GM19468 (cell line): ENCODE measurements around the gene CFAP100.

Source experiments
- ATAC-seq: cut with Tn5 transposase; IDR thresholded peaks from one replicate; pipeline ENCODE4 v1.9.1; 2021; ENCODE audit warnings: mild to moderate bottlenecking, moderate library complexity, moderate number of reproducible peaks; ENCODE audit not compliant: unreplicated experiment; ENCODE audit errors: extremely low read depth

CFAP100 gene

GRCh38 chr3:126394179-126394976, at the start of gene CFAP100:
TSS of gene CFAP100 (plus strand) at chr3:126394909. CDS start at chr3:126396001, 1,092 bp downstream.
- ATAC-seq, result no peak

GRCh38 chr3:126345231-126345630, 49.5 kb upstream of the CFAP100 start:
- no peak for ATAC-seq

GRCh38 chr3:126345641-126346460, 48.9 kb upstream of the CFAP100 start:
- no peak for ATAC-seq

- ATAC-seq, result no peak
Observed at GRCh38 chr3:126346466-126346865, 48.2 kb upstream of the CFAP100 start.

- ATAC-seq, result no peak
Observed at GRCh38 chr3:126347543-126348161, 47.1 kb upstream of the CFAP100 start.

GRCh38 chr3:126348308-126348920, 46.3 kb upstream of the CFAP100 start:
- ATAC-seq, result no peak

- no peak for ATAC-seq
Observed at GRCh38 chr3:126349071-126349470, 45.6 kb upstream of the CFAP100 start.

GRCh38 chr3:126349611-126350501, 44.9 kb upstream of the CFAP100 start:
- no peak for ATAC-seq

- no peak for ATAC-seq
Observed at GRCh38 chr3:126350502-126351085, 44.1 kb upstream of the CFAP100 start.

GRCh38 chr3:126351086-126351770, 43.5 kb upstream of the CFAP100 start:
- ATAC-seq, result no peak

- ATAC-seq, result no peak
Observed at GRCh38 chr3:126351771-126352475, 42.8 kb upstream of the CFAP100 start.

GRCh38 chr3:126352476-126353454, 41.9 kb upstream of the CFAP100 start:
- no peak for ATAC-seq

GRCh38 chr3:126353694-126354321, 40.9 kb upstream of the CFAP100 start:
- no peak for ATAC-seq

- ATAC-seq, result no peak
Observed at GRCh38 chr3:126354776-126355175, 39.9 kb upstream of the CFAP100 start.

GRCh38 chr3:126355251-126355650, 39.5 kb upstream of the CFAP100 start:
- ATAC-seq, result no peak

- no peak for ATAC-seq
Observed at GRCh38 chr3:126355777-126356372, 38.8 kb upstream of the CFAP100 start.
